Uterus (tissue), 4 donors: ENCODE data around the gene RAB11FIP3. TPM values are rescaled to one million over a fixed set of nuclear protein-coding genes. Genes with fewer than 3 reads are reported as not detected.
A peak's percentile ranks its signal among the peaks of the same experiment; 100 is the strongest.

ENCODE experiments used
- DNase-seq, 2 donors: peaks; one replicate each; pipeline ENCODE4 v3.0.0-alpha.2; 2019 to 2020
- H3K27ac ChIP-seq, 2 donors: fragments of 200-600 bp; sonication (generic); 1 replicate in 1 of 2; 2 replicates in 1 of 2; pipeline ENCODE4 v1.5.1; 2016 to 2018
- H3K27me3 ChIP-seq, 2 donors: fragments of 200-600 bp; sonication (generic); one replicate each; pipeline ENCODE4 v1.5.1; 2018 to 2019; ENCODE audit warnings: control low read depth in 1 of 2
- H3K36me3 ChIP-seq, 2 donors: fragments of 200-600 bp; sonication (generic); one replicate each; pipeline ENCODE4 v1.5.1; 2019; ENCODE audit warnings: control low read depth in 1 of 2
- H3K4me1 ChIP-seq, 2 donors: fragments of 200-600 bp; sonication (generic); one replicate each; pipeline ENCODE4 v1.5.1; 2018 to 2019; ENCODE audit warnings: control low read depth in 1 of 2
- H3K4me3 ChIP-seq, 2 donors: fragments of 200-600 bp; sonication (generic); 1 replicate in 1 of 2; 2 replicates in 1 of 2; pipeline ENCODE4 v1.5.1; 2018 to 2019; ENCODE audit warnings: mild to moderate bottlenecking in 1 of 2
- H3K9me3 ChIP-seq, 2 donors: fragments of 200-600 bp; sonication (generic); one replicate each; pipeline ENCODE4 v1.5.1; 2019; ENCODE audit warnings: control low read depth in 1 of 2
- CTCF ChIP-seq, 4 experiments: fragments of 200-600 bp in 2 of 4; fragments of 450-650 bp in 2 of 4; sonication (generic) in 2 of 4; IDR thresholded peaks; one replicate each; pipeline ENCODE4 v1.5.1; 2016 to 2019; ENCODE audit warnings: antibody characterized with exemption in 4 of 4, mild to moderate bottlenecking in 2 of 4, moderate library complexity in 1 of 4
- POLR2A ChIP-seq, 2 donors: fragments of 450-650 bp; IDR thresholded peaks; one replicate each; pipeline ENCODE4 v1.6.1; 2016; ENCODE audit warnings: antibody characterized with exemption in 2 of 2, mild to moderate bottlenecking in 1 of 2, moderate library complexity in 1 of 2
- intact Hi-C: fragments of 100-400 bp; cut with DNase I; formaldehyde crosslinking; loops from one replicate; pipeline ENCODE4 v1.15.1; 2023; ENCODE audit warnings: low total_unique reads
- microRNA-seq: library from miRNA; unstranded; fragments of <30 nt; microRNA quantifications from one replicate; pipeline ENCODE4, GENCODE V29; 2016; ENCODE audit warnings: borderline microRNAs expressed, borderline replicate concordance
- small RNA-seq: library from RNA; depleted of rRNA; stranded (forward); fragments of <200 nt; gene quantifications from one replicate; pipeline ENCODE3, GENCODE V24; 2016
- total RNA-seq, 4 donors: library from RNA; depleted of rRNA in 3 of 4; stranded (reverse); fragments of >200 nt in 3 of 4; gene quantifications; one replicate each; pipeline versions ENCODE4 v1.1.0 to v1.2.4, GENCODE V29; 2014 to 2023
- donor health status: DM: yes; HTN: yes; CAD: no.

RAB11FIP3 gene
- total RNA-seq, 4 donors from 2014 or later: 10.5 to 75.0 (median 49.4) TPM

GRCh38 chr16:567373-568256 lies 142.2 kb downstream of the RAB11FIP3 start:
- TF ChIP-seq CTCF (IDR thresholded peaks at IDR 0.05) (no peak), POLR2A (IDR thresholded peaks at IDR 0.05) (no peak)
- no peaks in the 10 kb centered on the region for H3K9me3 ChIP-seq
- peaks cover 13 to 15% of the 10 kb centered on the region in 2 donors for H3K4me1 ChIP-seq
- peak overlapping the region; percentile 39 to 57 for H3K27ac ChIP-seq
- no peaks in the 10 kb centered on the region for H3K27me3 ChIP-seq
- H3K4me3 ChIP-seq: peak overlapping the region in 1 of 2 donors; percentile 25
- DNase-seq: no peak
- H3K36me3 ChIP-seq: no peaks in the 10 kb centered on the region
- intact Hi-C loops: no loop called here

DNA sequence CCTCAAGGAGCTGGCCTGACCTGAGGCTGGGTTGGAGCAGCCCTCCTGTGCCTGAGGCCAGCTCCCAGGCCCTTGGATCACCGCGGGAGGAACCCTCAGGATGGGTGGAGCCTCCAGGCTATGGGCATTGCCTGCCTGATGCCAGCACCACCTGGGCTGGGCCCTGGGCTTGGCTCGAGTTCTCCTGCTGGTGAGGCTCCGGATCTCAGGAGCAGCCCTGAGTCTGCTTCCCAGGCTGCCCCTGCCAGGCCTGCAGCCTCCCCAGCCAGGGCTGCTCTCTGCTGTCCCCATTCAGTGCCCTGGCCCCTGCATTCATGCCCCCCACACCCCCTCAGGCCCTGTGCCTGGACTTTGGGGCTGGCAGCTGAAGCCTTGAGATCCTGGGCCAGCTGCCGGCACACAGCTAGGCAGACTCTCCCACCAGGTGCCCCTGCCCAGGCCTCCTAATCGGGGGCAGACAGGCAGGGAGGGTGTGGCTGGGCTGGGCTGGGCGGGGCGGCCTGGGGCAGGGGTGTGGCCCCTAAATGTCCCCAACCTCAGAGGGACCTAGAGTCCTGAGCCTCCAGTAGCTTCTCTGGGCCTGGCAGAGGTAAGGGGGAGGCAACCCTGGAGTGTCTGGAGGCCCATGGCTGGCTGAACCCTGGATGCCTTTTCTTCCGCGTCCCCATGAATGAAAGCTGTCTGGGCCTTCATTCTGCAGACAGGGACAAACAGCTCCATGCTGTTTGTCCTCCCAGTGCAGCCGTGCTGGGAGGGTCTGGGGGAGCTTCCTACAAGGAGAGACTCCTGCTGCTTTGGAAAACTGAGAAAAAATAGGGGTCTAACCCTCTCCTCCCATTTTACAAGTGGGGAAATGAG lies 143.2 kb downstream of the RAB11FIP3 start:
- Histone ChIP-seq H3K4me1 (peaks cover 13 to 15% of the 10 kb centered on the region in 2 donors), H3K27ac (peak overlapping the region; percentile 76 to 78), H3K4me3 (peak overlapping the region; percentile 58 to 80), H3K9me3 (no peaks in the 10 kb centered on the region), H3K36me3 (no peaks in the 10 kb centered on the region), H3K27me3 (no peaks in the 10 kb centered on the region)
- DNase-seq: no peak
- intact Hi-C loops: no loop called here
- no peak for TF ChIP-seq POLR2A (IDR thresholded peaks at IDR 0.05)
- TF ChIP-seq CTCF (IDR thresholded peaks at IDR 0.05): no peak

GRCh38 chr16:569445-570254 lies 144.2 kb downstream of the RAB11FIP3 start, which contains the start of gene PIGQ:
PIGQ (plus strand) TSS chr16:569968; CDS start chr16:574075, 4,107 bp downstream.
- Histone ChIP-seq H3K9me3 (no peaks in the 10 kb centered on the region), H3K36me3 (no peaks in the 10 kb centered on the region), H3K4me1 (peaks cover 13 to 15% of the 10 kb centered on the region in 2 donors), H3K27me3 (no peaks in the 10 kb centered on the region), H3K27ac (peak within 1 kb of the TSS; percentile 76 to 78), H3K4me3 (peak within 1 kb of the TSS; percentile 58 to 80)
- peak; percentile 62 to 65 for DNase-seq
- no peak for TF ChIP-seq CTCF (IDR thresholded peaks at IDR 0.05)
- peak in 1 of 2 donors; percentile 34 for TF ChIP-seq POLR2A (IDR thresholded peaks at IDR 0.05)
- intact Hi-C loops: loop anchor here (10.0 kb wide), 1 partner anchor 95 kb away; the partner anchor contains the start of gene RHOT2

Small RNA genes within 50 kb of the gene (microRNA-seq; reads per million reads assigned to microRNA genes)
- gene MIR3176 (not detected), gene MIR5587 (not detected)

Small RNA genes within 50 kb of the gene (small RNA-seq; reads per million reads assigned to genes)
- 0.18 reads per million for gene MIR3176
- gene MIR5587: not detected
- gene RF00019: not detected
- not detected for gene Z98883.1

Other genes with a start within 250 kb of the RAB11FIP3 start
- gene HBA1, start 249.0 kb upstream of the RAB11FIP3 start, total RNA-seq: 100 to 1,000 TPM in 3 of 4 donors, 10 to 100 TPM in 1; 42.0 to 398 (median 263) TPM
- 1 to 10 TPM in 1 of 4 donors, not detected in 3; 4.1 TPM for gene HBQ1, start 245.2 kb upstream of the RAB11FIP3 start, total RNA-seq
- gene LUC7L, start 196.2 kb upstream of the RAB11FIP3 start, total RNA-seq: 100 to 1,000 TPM in 2 of 4 donors, 10 to 100 TPM in 2; 47.6 to 118 (median 93.9) TPM
- 10 to 100 TPM in 2 of 4 donors, 1 to 10 TPM in 2; 5.6 to 65.5 (median 30.1) TPM for gene FAM234A, start 190.8 kb upstream of the RAB11FIP3 start, total RNA-seq
- 1 to 10 TPM in 3 of 4 donors, not detected in 1; 1.1 to 2.4 (median 2.3) TPM for gene RGS11, start 149.7 kb upstream of the RAB11FIP3 start, total RNA-seq
- 1 to 10 TPM in 1 of 4 donors, not detected in 3; 2.1 TPM for gene ARHGDIG, start 145.1 kb upstream of the RAB11FIP3 start, total RNA-seq
- gene PDIA2, start 142.5 kb upstream of the RAB11FIP3 start, total RNA-seq: under 1 TPM in 1 of 4 donors, not detected in 3; 0.97 TPM
- gene AXIN1, start 72.9 kb upstream of the RAB11FIP3 start, total RNA-seq: 10 to 100 TPM in 3 of 4 donors, 1 to 10 TPM in 1; 6.2 to 23.6 (median 19.9) TPM
- 10 to 100 TPM; 32.4 to 97.3 (median 50.1) TPM for gene MRPL28, start 55.1 kb upstream of the RAB11FIP3 start, total RNA-seq
- gene PGAP6, start 43.7 kb upstream of the RAB11FIP3 start, total RNA-seq: 10 to 100 TPM; 10.6 to 36.2 (median 12.8) TPM
- gene NME4, start 28.4 kb upstream of the RAB11FIP3 start, total RNA-seq: 10 to 100 TPM; 37.3 to 77.6 (median 62.2) TPM
- 100 to 1,000 TPM in 1 of 4 donors, 10 to 100 TPM in 3; 10.6 to 106 (median 31.9) TPM for gene DECR2, start 23.8 kb upstream of the RAB11FIP3 start, total RNA-seq
- 10 to 100 TPM in 3 of 4 donors, 1 to 10 TPM in 1; 7.9 to 37.3 (median 19.3) TPM for gene CAPN15, start 102.1 kb downstream of the RAB11FIP3 start, total RNA-seq
- not detected for gene PRR35, start 134.7 kb downstream of the RAB11FIP3 start, total RNA-seq
- gene NHLRC4, start 141.4 kb downstream of the RAB11FIP3 start, total RNA-seq: 1 to 10 TPM; 1.2 to 7.5 (median 1.5) TPM
- 10 to 100 TPM in 3 of 4 donors, 1 to 10 TPM in 1; 10.0 to 56.9 (median 30.7) TPM for gene PIGQ, start 144.3 kb downstream of the RAB11FIP3 start, total RNA-seq
- gene RAB40C, start 164.4 kb downstream of the RAB11FIP3 start, total RNA-seq: 10 to 100 TPM in 2 of 4 donors, 1 to 10 TPM in 1, under 1 TPM in 1; 0.59 to 25.4 (median 14.3) TPM
- 1 to 10 TPM in 1 of 4 donors, under 1 TPM in 2, not detected in 1; 0.26 to 1.4 (median 0.76) TPM for gene WFIKKN1, start 205.3 kb downstream of the RAB11FIP3 start, total RNA-seq
- gene METTL26, start 210.7 kb downstream of the RAB11FIP3 start, total RNA-seq: 100 to 1,000 TPM in 2 of 4 donors, 10 to 100 TPM in 2; 29.5 to 171 (median 97.1) TPM
- 10 to 100 TPM in 2 of 4 donors, 1 to 10 TPM in 2; 2.6 to 62.0 (median 17.0) TPM for gene MCRIP2, start 216.2 kb downstream of the RAB11FIP3 start, total RNA-seq
- gene WDR90, start 223.7 kb downstream of the RAB11FIP3 start, total RNA-seq: 10 to 100 TPM; 18.2 to 79.3 (median 46.9) TPM
- 10 to 100 TPM; 29.1 to 99.7 (median 71.7) TPM for gene RHOT2, start 242.5 kb downstream of the RAB11FIP3 start, total RNA-seq